Coronary artery (tissue), 2 donors: ENCODE results near the gene ASPRV1.

Experiments used
- DNase-seq: peaks from one replicate; pipeline ENCODE4 v3.0.0-alpha.2; 2017; ENCODE audit warnings: low spot score
- H3K27ac ChIP-seq, 2 donors: fragments of 200-600 bp; sonication (generic); one replicate each; pipeline ENCODE4 v1.5.1; 2016 to 2019
- H3K4me3 ChIP-seq: fragments of 200-600 bp; sonication (generic); 2 replicates; pipeline ENCODE4 v1.5.1; 2016; ENCODE audit warnings: mild to moderate bottlenecking, moderate library complexity
- CTCF ChIP-seq: fragments of 200-600 bp; sonication (generic); IDR thresholded peaks from one replicate; pipeline ENCODE4 v1.5.1; 2019; ENCODE audit warnings: antibody characterized with exemption

ASPRV1 gene

GRCh38 chr2:69961496-69961895 is at the start of gene ASPRV1:
ASPRV1 (minus strand) TSS chr2:69961631; CDS start chr2:69961436, 195 bp downstream.
- Histone ChIP-seq H3K27ac (no peak within 1 kb of the TSS), H3K4me3 (no peak within 1 kb of the TSS)
- TF ChIP-seq CTCF, result no peak
- DNase-seq, result no peak

- Histone ChIP-seq H3K27ac (no peak overlapping the region), H3K4me3 (no peak overlapping the region)
- no peak for DNase-seq
- no peak for TF ChIP-seq CTCF
These were observed 49.2 kb upstream of the ASPRV1 start for GRCh38 chr2:70010576-70011111.

- H3K27ac ChIP-seq, result no peak overlapping the region
- H3K4me3 ChIP-seq, result no peak overlapping the region
- no peak for TF ChIP-seq CTCF
- no peak for DNase-seq
These were observed 48.5 kb upstream of the ASPRV1 start for GRCh38 chr2:70009762-70010575.

GRCh38 chr2:70008290-70008689 is 46.9 kb upstream of the ASPRV1 start:
- TF ChIP-seq CTCF, result no peak
- H3K4me3 ChIP-seq, result no peak overlapping the region
- no peak overlapping the region for H3K27ac ChIP-seq
- DNase-seq, result no peak

GRCh38 chr2:70007151-70007550 is 45.7 kb upstream of the ASPRV1 start:
- Histone ChIP-seq H3K27ac (no peak overlapping the region), H3K4me3 (no peak overlapping the region)
- no peak for DNase-seq
- no peak for TF ChIP-seq CTCF

- DNase-seq, result no peak
- H3K27ac ChIP-seq, result no peak overlapping the region
- no peak overlapping the region for H3K4me3 ChIP-seq
- TF ChIP-seq CTCF, result no peak
These were observed 45.0 kb upstream of the ASPRV1 start for GRCh38 chr2:70006447-70006784.

- TF ChIP-seq CTCF, result no peak
- H3K4me3 ChIP-seq, result no peak overlapping the region
- no peak overlapping the region for H3K27ac ChIP-seq
- DNase-seq, result no peak
These were observed 44.5 kb upstream of the ASPRV1 start for GRCh38 chr2:70005752-70006446.
